Left ventricle myocardium inferior (tissue), 1 donor: ENCODE data around the gene MYO1H. TPM values are rescaled to one million over a fixed set of nuclear protein-coding genes. Genes with fewer than 3 reads are reported as not detected.

ENCODE experiments used
- DNase-seq: peaks from one replicate; pipeline ENCODE4 v3.0.0-alpha.2; 2020
- H3K27ac ChIP-seq: fragments of 200-600 bp; replicated peaks from 2 replicates; pipeline ENCODE4 v1.8.0; 2021
- H3K27me3 ChIP-seq: fragments of 200-600 bp; 2 replicates; pipeline ENCODE4 v1.8.0; 2021; ENCODE audit warnings: low read depth
- H3K36me3 ChIP-seq: fragments of 200-600 bp; 2 replicates; pipeline ENCODE4 v1.8.0; 2021
- H3K4me1 ChIP-seq: fragments of 200-600 bp; 2 replicates; pipeline ENCODE4 v1.8.0; 2021
- H3K4me3 ChIP-seq: fragments of 200-600 bp; 2 replicates; pipeline ENCODE4 v1.8.0; 2021; ENCODE audit warnings: mild to moderate bottlenecking, moderate library complexity
- H3K9me3 ChIP-seq: fragments of 200-600 bp; replicated peaks from 2 replicates; pipeline ENCODE4 v1.8.0; 2021
- CTCF ChIP-seq: fragments of 200-600 bp; IDR thresholded peaks from 2 replicates; pipeline ENCODE4 v1.8.0; 2021; ENCODE audit warnings: antibody characterized with exemption, mild to moderate bottlenecking, borderline replicate concordance
- intact Hi-C: fragments of 100-400 bp; cut with micrococcal nuclease; formaldehyde crosslinking; loops from one replicate; pipeline ENCODE4 v1.11.0; 2022
- total RNA-seq: library from RNA; stranded (reverse); fragmentation: NEBNext Ultra II Directional; extraction: Animal tissue kit (Norgen Biotek cat#: 25700); gene quantifications from one replicate; pipeline ENCODE4 v1.2.1, GENCODE V29; 2021
- donor health status: DM: no; HTN: yes; CAD: no; lungs with severe emphysema.

Gene MYO1H
- total RNA-seq, 1 donor from 2014 or later = 0.16 TPM

DNA sequence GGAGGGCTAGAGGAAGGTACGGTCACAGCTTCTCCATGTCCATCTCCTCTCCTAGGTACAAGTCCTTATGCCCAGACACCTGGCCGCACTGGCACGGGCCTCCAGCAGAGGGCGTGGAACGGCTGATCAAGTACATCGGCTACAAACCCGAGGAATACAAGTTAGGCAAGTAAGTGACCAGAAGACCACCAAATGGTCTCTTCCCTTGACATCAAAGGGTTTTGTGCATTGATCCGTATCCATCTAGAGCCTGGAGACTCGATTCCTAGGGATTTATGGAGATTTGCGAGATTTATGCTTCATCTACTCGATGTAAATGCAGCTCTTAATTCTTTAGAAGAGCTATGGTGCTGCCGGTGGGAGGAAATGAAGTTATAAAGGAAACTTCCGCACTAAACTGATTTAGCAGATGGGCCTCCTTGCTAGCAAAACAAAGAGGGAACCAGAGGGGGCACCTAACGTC is 85.2 kb downstream of the MYO1H start:
- H3K4me1 ChIP-seq = peaks cover 14% of the 10 kb centered on the region
- peak; percentile 84 for DNase-seq
- peak overlapping the region; percentile 57 for H3K27ac ChIP-seq
- H3K36me3 ChIP-seq = no peaks in the 10 kb centered on the region
- TF ChIP-seq CTCF = peak; percentile 87
- intact Hi-C loops = no loop called here
- no peak overlapping the region for H3K4me3 ChIP-seq
- H3K9me3 ChIP-seq = no peaks in the 10 kb centered on the region
- H3K27me3 ChIP-seq = no peaks in the 10 kb centered on the region

DNA sequence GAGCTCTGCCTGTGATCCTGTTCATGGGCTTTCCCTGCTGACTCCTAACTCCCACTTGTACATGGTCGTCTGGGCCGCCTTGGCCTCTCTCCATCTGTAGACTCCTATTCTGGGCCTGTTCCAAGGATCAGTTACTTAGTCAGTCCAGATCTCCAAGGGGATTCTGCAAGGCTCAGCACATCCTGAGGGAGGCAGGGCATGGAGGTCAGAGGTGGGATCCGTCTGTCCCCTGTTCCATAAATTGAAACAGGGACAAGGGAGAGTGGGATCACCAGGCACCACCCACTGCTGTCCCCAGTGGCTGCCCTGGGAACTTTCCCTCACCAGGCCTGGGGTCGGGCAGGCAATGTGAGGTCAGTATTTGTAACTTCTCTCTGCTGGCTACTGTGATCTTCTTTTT is 85.9 kb downstream of the MYO1H start:
- Histone ChIP-seq H3K4me3 (no peak overlapping the region), H3K27ac (peak overlapping the region; percentile 57)
- DNase-seq = peak; percentile 28

GRCh38 chr12:109434582-109434981 is 86.9 kb downstream of the MYO1H start:
- Histone ChIP-seq H3K4me1 (peaks cover 14% of the 10 kb centered on the region), H3K4me3 (no peak overlapping the region), H3K9me3 (no peaks in the 10 kb centered on the region), H3K27ac (no peak overlapping the region), H3K27me3 (no peaks in the 10 kb centered on the region), H3K36me3 (no peaks in the 10 kb centered on the region)
- TF ChIP-seq CTCF = no peak
- intact Hi-C loops = no loop called here
- no peak for DNase-seq

More for the DNA sequence above, 85.9 kb downstream of the MYO1H start:
- no peaks in the 10 kb centered on the region for H3K9me3 ChIP-seq
- H3K27me3 ChIP-seq = no peaks in the 10 kb centered on the region
- no peaks in the 10 kb centered on the region for H3K36me3 ChIP-seq
- peaks cover 14% of the 10 kb centered on the region for H3K4me1 ChIP-seq
- peak; percentile 48 for TF ChIP-seq CTCF
- intact Hi-C loops = no loop called here

DNA sequence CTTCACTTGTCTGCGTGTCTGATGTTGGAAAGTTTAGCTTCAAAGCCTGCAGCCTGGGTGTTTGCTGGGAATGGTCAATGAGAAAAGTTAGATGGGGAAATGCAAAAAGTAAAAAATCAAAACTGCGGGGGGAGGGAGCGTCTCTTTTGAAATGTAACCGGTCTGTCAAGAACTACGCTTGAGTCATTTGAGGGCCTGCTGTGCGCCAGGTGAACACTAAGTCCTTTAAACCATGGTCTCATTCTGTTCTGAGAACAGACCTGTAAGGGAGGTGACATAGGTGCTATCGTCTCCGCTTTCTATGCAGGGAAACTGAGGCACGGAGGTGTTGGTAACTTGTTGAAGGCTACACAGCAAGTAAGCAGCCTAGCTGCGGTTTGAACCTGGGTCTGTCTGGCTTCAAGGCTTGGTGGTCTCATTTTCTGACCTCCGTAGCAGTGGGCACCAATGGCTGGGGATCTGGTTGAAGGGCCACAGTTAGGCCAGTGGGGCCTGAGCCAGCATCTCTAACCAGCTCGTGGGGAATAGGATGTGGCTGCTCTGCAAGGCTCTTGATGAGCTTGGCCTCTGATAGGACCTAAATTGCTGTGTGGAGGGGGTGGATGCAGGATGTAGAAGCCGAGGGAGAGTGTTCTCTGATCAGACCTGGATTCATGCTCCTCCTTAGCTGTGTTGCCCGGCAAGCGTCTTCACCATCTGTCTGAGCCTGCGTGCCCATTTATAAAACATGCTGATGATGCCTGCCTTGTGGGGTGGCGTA is 87.9 kb downstream of the MYO1H start:
- Histone ChIP-seq H3K4me1 (peaks cover 14% of the 10 kb centered on the region), H3K27me3 (no peaks in the 10 kb centered on the region), H3K9me3 (no peaks in the 10 kb centered on the region), H3K4me3 (no peak overlapping the region), H3K27ac (no peak overlapping the region), H3K36me3 (no peaks in the 10 kb centered on the region)
- DNase-seq = no peak
- intact Hi-C loops = no loop called here
- no peak for TF ChIP-seq CTCF

DNA sequence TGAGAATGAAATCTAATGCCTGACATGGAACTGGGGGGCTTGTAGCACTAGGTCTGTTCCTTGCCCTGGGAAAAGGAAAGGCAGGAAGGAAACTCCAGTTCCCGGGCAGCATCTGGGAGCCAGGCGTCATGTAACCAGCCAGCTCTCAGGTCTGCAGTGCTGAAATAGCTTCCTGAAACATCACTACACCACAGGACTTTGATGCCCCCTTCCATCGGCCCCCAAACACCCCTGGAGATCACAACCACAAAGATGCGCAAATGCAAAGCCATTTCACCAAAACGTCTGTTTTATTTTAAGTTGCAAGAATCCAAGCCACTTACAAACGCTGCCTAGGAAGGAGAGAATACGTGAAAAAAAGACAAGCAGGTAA is 88.5 kb downstream of the MYO1H start:
- H3K4me3 ChIP-seq = no peak overlapping the region
- H3K9me3 ChIP-seq = no peaks in the 10 kb centered on the region
- intact Hi-C loops = no loop called here
- TF ChIP-seq CTCF = no peak
- H3K4me1 ChIP-seq = peaks cover 19% of the 10 kb centered on the region
- no peaks in the 10 kb centered on the region for H3K36me3 ChIP-seq
- DNase-seq = no peak
- no peak overlapping the region for H3K27ac ChIP-seq
- no peaks in the 10 kb centered on the region for H3K27me3 ChIP-seq
